ENCODE results near the gene DDIT4.

- TF ChIP-seq CTCF (conservative IDR thresholded peaks at IDR 0.05; ENCODE audit: low read depth, low read length) (no peak), RAD21 (IDR thresholded peaks at IDR 0.05; ENCODE audit: low read length) (no peak), POLR2A (IDR thresholded peaks at IDR 0.05; ENCODE audit: low read depth, low read length) (no peak; the same call in 1 of the 2 replicates), NFE2L2 (IDR thresholded peaks at IDR 0.05; ENCODE audit: low read depth, low read length) (no peak), RFX5 (IDR thresholded peaks at IDR 0.05; ENCODE audit: low read depth, low read length) (no peak), SMC3 (IDR thresholded peaks at IDR 0.05; ENCODE audit: low read depth, low read length) (no peak), BHLHE40 (IDR thresholded peaks at IDR 0.05; ENCODE audit: low read depth, low read length) (peak; percentile 68), RCOR1 (IDR thresholded peaks at IDR 0.05; ENCODE audit: insufficient replicate concordance, low read length) (no peak), FOS (IDR thresholded peaks at IDR 0.05; ENCODE audit: low read depth, low read length) (no peak), MXI1 (IDR thresholded peaks at IDR 0.05; ENCODE audit: borderline replicate concordance, low read depth, low read length) (peak; percentile 51; the same call in 1 of the 2 replicates), CHD1 (IDR thresholded peaks at IDR 0.05; ENCODE audit: low read depth, low read length) (no peak), ELK1 (IDR thresholded peaks at IDR 0.05; ENCODE audit: borderline replicate concordance, low read depth, low read length) (no peak), CEBPB (IDR thresholded peaks at IDR 0.05; ENCODE audit: low read depth, low read length) (no peak)
Observed at GRCh38 chr10:72275351-72276012, 1.8 kb downstream of the DDIT4 start.
